Calu3 (cell line): ENCODE results near the gene CEP19. TPM values are rescaled to one million over a fixed set of nuclear protein-coding genes. Genes with fewer than 3 reads are reported as not detected.
"Not testable (repeated sequence)": the region's sequence is repeated elsewhere in the genome, so short reads cannot be mapped to it uniquely, and the experiment has no call there.

Experiments used
- BruUV-seq: library from RNA; stranded (reverse); fragments of 400-500 nt; replicated peaks from 2 replicates; lab custom pipeline; 2021; lab: Mats Ljungman, UMichigan
- CTCF ChIA-PET: fragments of 300-600 bp; sonication (Branson Sonifier 250); formaldehyde crosslinking; loops from one replicate; lab custom pipeline; 2022; ENCODE audit warnings: antibody characterized with exemption; lab: Charles Lee
- DNase-seq: peaks from one replicate; pipeline ENCODE4 v3.0.0; 2022
- H3K27ac Mint-ChIP-seq: one replicate; pipeline ENCODE4 v1.8.0; 2022; ENCODE audit warnings: mixed read lengths; ENCODE audit not compliant: unreplicated experiment
- H3K27me3 Mint-ChIP-seq: one replicate; pipeline ENCODE4 v1.8.0; 2022; ENCODE audit warnings: mixed read lengths; ENCODE audit not compliant: unreplicated experiment
- H3K36me3 Mint-ChIP-seq: one replicate; pipeline ENCODE4 v1.8.0; 2022; ENCODE audit warnings: mild to moderate bottlenecking, moderate library complexity, mixed read lengths; ENCODE audit not compliant: insufficient read depth, unreplicated experiment
- H3K4me1 Mint-ChIP-seq: one replicate; pipeline ENCODE4 v1.8.0; 2022; ENCODE audit warnings: mild to moderate bottlenecking, low read depth, mixed read lengths; ENCODE audit not compliant: unreplicated experiment
- H3K4me3 Mint-ChIP-seq: one replicate; pipeline ENCODE4 v1.8.0; 2022; ENCODE audit warnings: mild to moderate bottlenecking, low read depth, moderate library complexity, mixed read lengths; ENCODE audit not compliant: unreplicated experiment
- H3K9me3 Mint-ChIP-seq: one replicate; pipeline ENCODE4 v1.8.0; 2022; ENCODE audit warnings: low read depth, mixed read lengths; ENCODE audit not compliant: unreplicated experiment
- intact Hi-C: fragments of 100-400 bp; cut with micrococcal nuclease; formaldehyde crosslinking; loops from one replicate; pipeline ENCODE4 v1.10.0; 2022; ENCODE audit not compliant: unreplicated experiment
- total RNA-seq: library from RNA; stranded (reverse); gene quantifications from 2 replicates; pipeline ENCODE4 v1.2.3, GENCODE V29; 2022
- TF ChIP-seq, protein P1 (sequence below): fragments of 200-600 bp; IDR thresholded peaks from one replicate; pipeline ENCODE4 v1.8.0; 2022; ENCODE audit warnings: antibody characterized with exemption; ENCODE audit not compliant: unreplicated experiment

Gene CEP19
- total RNA-seq, 1 experiment from 2014 or later, result 1.7 TPM

DNA sequence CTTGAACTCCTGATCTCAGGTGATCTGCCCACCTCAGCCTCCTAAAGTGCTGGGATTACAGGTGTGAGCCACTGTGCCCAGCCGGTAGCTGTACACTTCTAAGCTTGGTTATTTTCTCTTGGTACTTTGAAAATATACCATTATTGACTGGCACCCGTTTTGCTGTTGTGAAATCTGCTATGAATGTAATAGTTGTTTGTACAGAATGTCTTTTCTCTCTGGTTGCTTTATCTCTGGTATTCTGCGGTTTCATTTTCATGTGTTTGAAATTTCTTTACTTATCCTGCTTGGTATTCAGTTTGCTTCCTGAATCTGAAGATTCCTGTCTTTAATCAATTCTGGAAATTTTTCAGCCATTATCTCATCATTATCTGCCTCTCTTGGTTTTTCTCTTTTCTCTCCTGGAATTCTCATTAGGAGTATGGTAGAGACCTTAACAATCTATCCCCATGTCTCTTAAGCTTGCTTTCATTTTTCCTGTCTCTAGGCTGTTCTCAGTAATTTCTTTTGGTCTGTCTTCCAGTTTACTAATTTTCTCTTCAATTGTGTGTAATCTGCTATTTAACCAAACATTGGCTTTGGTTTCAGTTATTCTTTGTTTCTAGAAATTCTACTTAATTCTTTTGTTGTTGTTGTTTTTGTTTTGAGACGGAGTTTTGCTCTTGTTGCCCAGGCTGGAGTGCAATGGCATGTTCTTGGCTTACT, 24.8 kb upstream of the CEP19 start:
- Mint-ChIP-seq H3K27ac (no peak overlapping the region), H3K36me3 (peaks cover 22% of the 10 kb centered on the region), H3K4me3 (no peak overlapping the region), H3K27me3 (no peaks in the 10 kb centered on the region), H3K9me3 (no peaks in the 10 kb centered on the region), H3K4me1 (no peaks in the 10 kb centered on the region)
- CTCF ChIA-PET, result interaction anchor here (0.7 kb wide), 1 partner anchor 10 kb away, joined by 4 read pairs; no protein-coding TSS in a partner anchor
- TF ChIP-seq, protein P1, sequence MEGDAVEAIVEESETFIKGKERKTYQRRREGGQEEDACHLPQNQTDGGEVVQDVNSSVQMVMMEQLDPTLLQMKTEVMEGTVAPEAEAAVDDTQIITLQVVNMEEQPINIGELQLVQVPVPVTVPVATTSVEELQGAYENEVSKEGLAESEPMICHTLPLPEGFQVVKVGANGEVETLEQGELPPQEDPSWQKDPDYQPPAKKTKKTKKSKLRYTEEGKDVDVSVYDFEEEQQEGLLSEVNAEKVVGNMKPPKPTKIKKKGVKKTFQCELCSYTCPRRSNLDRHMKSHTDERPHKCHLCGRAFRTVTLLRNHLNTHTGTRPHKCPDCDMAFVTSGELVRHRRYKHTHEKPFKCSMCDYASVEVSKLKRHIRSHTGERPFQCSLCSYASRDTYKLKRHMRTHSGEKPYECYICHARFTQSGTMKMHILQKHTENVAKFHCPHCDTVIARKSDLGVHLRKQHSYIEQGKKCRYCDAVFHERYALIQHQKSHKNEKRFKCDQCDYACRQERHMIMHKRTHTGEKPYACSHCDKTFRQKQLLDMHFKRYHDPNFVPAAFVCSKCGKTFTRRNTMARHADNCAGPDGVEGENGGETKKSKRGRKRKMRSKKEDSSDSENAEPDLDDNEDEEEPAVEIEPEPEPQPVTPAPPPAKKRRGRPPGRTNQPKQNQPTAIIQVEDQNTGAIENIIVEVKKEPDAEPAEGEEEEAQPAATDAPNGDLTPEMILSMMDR, result no peak
- BruUV-seq, result no TSS peak
- DNase-seq, result no peak
- intact Hi-C loops, result no loop called here

DNA sequence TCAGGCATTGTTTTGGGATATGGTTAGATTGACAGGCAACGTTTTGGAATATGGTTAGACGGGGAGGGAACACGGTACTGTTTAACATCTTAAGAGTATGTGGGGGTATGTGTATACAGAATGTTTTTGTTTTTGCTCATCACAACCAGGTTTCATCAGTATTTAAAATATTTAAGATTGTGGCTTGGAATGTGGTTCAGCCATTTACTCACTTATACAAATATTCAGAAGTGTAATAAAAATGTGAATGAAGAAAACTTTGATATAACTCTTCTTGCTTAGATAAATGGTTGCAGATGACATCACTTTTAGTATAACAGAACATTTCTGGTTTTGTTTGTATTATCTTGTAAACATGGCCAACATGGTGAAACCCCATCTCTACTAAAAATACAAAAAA, 23.7 kb upstream of the CEP19 start:
- intact Hi-C loops, result no loop called here
- Mint-ChIP-seq H3K27ac (no peak overlapping the region), H3K27me3 (no peaks in the 10 kb centered on the region), H3K36me3 (peaks cover 12% of the 10 kb centered on the region), H3K9me3 (no peaks in the 10 kb centered on the region), H3K4me1 (no peaks in the 10 kb centered on the region), H3K4me3 (no peak overlapping the region)
- TF ChIP-seq, protein P1, result no peak
- CTCF ChIA-PET, result no interaction called here
- no peak for DNase-seq
- no TSS peak for BruUV-seq

DNA sequence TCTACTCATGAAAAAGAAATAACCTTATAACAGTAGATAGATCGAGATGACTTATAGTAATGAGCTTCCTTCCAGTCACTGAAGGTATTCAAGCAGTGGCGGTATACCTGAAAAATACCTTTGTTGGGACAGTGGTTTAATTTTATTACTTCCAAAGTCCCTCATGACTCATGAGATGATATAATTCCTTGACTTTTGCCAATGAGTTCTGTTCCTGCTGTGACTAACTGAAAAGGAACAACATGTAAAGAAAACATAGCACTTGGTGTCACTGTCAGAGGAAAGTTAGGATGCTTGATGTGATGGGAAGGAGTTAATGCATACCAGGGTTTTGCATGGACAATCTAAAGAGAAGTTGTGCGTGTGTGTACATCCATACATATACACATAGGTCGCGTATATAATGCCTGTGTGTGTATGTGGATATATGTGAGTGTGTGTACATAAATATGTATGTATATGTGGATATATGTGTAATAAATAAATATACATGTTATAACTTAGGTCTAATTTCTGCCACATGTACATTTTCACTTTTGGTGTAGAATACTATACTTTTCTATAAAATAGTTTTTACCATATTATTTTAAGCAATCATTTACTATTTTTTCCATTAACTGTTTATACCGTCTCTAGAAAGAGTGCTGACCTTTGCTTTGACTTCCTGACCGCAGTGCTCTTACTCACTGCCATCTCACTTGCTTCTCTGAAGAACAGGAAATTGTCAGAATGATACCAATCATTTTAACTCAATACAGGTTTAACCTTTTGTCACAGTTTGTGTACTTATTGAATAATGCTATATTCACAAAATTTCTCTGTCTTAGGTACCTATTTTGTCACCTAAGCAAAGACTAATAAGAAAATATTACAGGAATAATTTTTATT, 15.0 kb upstream of the CEP19 start:
- DNase-seq, result no peak
- CTCF ChIA-PET, result interaction anchor here (2.0 kb wide), 1 partner anchor 13 kb away, joined by 9 read pairs; the partner anchor contains the start of gene PAK2
- Mint-ChIP-seq H3K9me3 (no peaks in the 10 kb centered on the region), H3K4me3 (no peak overlapping the region), H3K27me3 (no peaks in the 10 kb centered on the region), H3K27ac (peak overlapping the region; percentile 71), H3K36me3 (no peaks in the 10 kb centered on the region), H3K4me1 (peaks cover 24% of the 10 kb centered on the region)
- TF ChIP-seq, protein P1, result no peak
- intact Hi-C loops, result no loop called here
- no TSS peak for BruUV-seq

- Mint-ChIP-seq H3K9me3 (peaks cover 5% of the 10 kb centered on the region), H3K4me1 (peaks cover 19% of the 10 kb centered on the region), H3K27me3 (no peaks in the 10 kb centered on the region), H3K4me3 (no peak overlapping the region), H3K27ac (no peak overlapping the region), H3K36me3 (no peaks in the 10 kb centered on the region)
- CTCF ChIA-PET, result no interaction called here
- TF ChIP-seq, protein P1, result no peak
- intact Hi-C loops, result no loop called here
- no TSS peak for BruUV-seq
- DNase-seq, result no peak
Observed at GRCh38 chr3:196721097-196721496, 9.0 kb upstream of the CEP19 start.

- H3K27me3 Mint-ChIP-seq, H3K27ac Mint-ChIP-seq, DNase-seq, CTCF ChIA-PET, H3K9me3 Mint-ChIP-seq, H3K36me3 Mint-ChIP-seq, H3K4me1 Mint-ChIP-seq, H3K4me3 Mint-ChIP-seq, BruUV-seq: not testable (repeated sequence)
- intact Hi-C loops, result loop anchor here (5.0 kb wide), 1 partner anchor 75 kb away; no protein-coding TSS in a partner anchor
Observed at GRCh38 chr3:196717162-196717561, 5.1 kb upstream of the CEP19 start.
